H7 (cell line): ENCODE results near the gene KIF1B. TPM values are rescaled to one million over a fixed set of nuclear protein-coding genes. Genes with fewer than 3 reads are reported as not detected.

Experiments
- DNase-seq: peaks from one replicate; pipeline ENCODE4 v3.0.0; 2012
- H3K27me3 ChIP-seq: 2 replicates; pipeline ENCODE4 v1.6.0; 2011; ENCODE audit warnings: mild to moderate bottlenecking, low read length; ENCODE audit not compliant: control insufficient read depth, insufficient read depth
- H3K36me3 ChIP-seq: replicated peaks from 2 replicates; pipeline ENCODE4 v1.5.1; 2011; ENCODE audit warnings: low read length; ENCODE audit not compliant: control insufficient read depth, insufficient read depth
- H3K4me3 ChIP-seq: 2 replicates; pipeline ENCODE4 v1.5.1; 2011; ENCODE audit warnings: low read depth, mild to moderate bottlenecking, control low read depth, low read length, moderate library complexity; ENCODE audit not compliant: insufficient read depth
- total RNA-seq: library from RNA; depleted of rRNA; stranded (reverse); fragments of >200 nt; shearing (Covaris generic); gene quantifications from 2 replicates; pipeline ENCODE4 v1.2.3, GENCODE V29; 2014

KIF1B gene
- total RNA-seq, 1 experiment from 2014 or later = 32.1 TPM

- Histone ChIP-seq H3K4me3 (no peak overlapping the region), H3K27me3 (no peaks in the 10 kb centered on the region), H3K36me3 (peaks cover 10% of the 10 kb centered on the region)
- no peak for DNase-seq
These were observed 56.9 kb downstream of the KIF1B start for GRCh38 chr1:10267319-10267718.

GRCh38 chr1:10267921-10268320 lies 57.6 kb downstream of the KIF1B start:
- peaks cover 10% of the 10 kb centered on the region for H3K36me3 ChIP-seq
- H3K4me3 ChIP-seq = no peak overlapping the region
- H3K27me3 ChIP-seq = no peaks in the 10 kb centered on the region

GRCh38 chr1:10271090-10271489 lies 60.7 kb downstream of the KIF1B start:
- H3K36me3 ChIP-seq = peaks cover 10% of the 10 kb centered on the region
- H3K4me3 ChIP-seq = no peak overlapping the region
- no peaks in the 10 kb centered on the region for H3K27me3 ChIP-seq
- DNase-seq = no peak

More at GRCh38 chr1:10267921-10268320, 57.6 kb downstream of the KIF1B start:
- no peak for DNase-seq

- H3K4me3 ChIP-seq = no peak overlapping the region
- H3K27me3 ChIP-seq = no peaks in the 10 kb centered on the region
- H3K36me3 ChIP-seq = peaks cover 10% of the 10 kb centered on the region
- no peak for DNase-seq
These were observed 61.5 kb downstream of the KIF1B start for GRCh38 chr1:10271869-10272268.

GRCh38 chr1:10272274-10272673 lies 61.9 kb downstream of the KIF1B start:
- no peak for DNase-seq
- Histone ChIP-seq H3K27me3 (no peaks in the 10 kb centered on the region), H3K36me3 (peaks cover 10% of the 10 kb centered on the region), H3K4me3 (no peak overlapping the region)

DNA sequence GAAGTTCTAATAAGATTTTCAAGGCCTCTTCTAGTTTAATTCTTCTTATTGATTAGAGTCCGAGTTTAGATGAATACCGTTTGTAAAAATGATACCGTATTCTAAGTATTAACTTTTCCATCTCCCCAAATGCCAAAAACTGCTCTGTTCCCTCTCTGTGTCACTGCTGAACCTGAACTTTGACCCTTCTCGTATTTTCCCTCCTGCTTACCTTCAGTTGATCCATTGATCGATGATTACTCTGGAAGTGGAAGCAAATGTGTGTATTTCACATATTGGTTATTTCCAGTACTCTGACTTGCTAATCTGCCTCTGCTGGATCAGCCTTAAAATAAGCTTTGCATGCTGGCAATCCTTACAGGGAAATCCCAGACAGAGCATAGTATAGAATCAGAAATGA lies 68.5 kb downstream of the KIF1B start:
- no peak for DNase-seq
- Histone ChIP-seq H3K36me3 (peaks cover 7% of the 10 kb centered on the region), H3K4me3 (no peak overlapping the region), H3K27me3 (no peaks in the 10 kb centered on the region)

DNA sequence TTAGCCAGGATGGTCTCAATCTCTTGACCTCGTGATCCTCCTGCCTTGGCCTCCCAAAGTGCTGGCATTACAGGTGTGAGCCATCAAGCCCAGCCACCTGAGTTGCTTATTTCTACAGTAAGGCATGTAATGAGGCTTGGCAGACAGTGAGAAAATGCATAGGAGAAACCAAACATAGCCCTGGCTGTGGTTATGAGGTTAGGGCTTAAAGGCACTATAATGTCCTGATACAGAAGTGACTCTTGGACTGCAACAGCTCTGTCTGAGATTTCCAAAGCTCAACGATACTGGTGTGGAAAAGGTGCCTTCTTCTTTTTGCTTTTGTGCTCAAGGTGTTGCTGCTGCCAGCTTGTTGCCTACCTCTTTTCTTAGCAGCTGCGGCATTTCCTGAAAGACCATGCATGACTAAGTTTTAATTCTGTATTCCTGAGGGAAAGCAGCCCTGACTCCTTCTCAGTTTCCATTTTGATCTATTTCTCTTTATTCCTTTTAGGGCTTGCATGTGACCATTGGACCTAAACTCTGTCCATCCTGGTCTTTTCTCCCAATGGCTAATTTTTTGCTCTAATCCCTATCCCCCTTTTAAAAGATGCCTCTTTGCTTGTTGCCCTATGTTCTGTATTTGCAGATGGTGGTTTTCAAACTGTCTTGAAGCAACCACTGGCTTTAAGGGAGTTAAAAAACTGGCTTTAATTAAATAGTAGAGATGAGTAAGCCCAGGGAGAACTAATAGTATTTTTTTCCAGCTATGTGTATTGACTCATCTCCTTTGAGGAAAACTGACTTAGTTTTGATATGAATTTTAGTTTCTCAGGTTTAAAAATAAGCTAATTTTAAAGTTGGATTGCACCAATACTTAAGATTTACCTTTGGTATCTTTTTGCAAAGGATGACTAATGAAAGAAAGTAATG lies 70.3 kb downstream of the KIF1B start:
- no peak for DNase-seq
- Histone ChIP-seq H3K27me3 (no peaks in the 10 kb centered on the region), H3K36me3 (peaks cover 7% of the 10 kb centered on the region), H3K4me3 (no peak overlapping the region)

DNA sequence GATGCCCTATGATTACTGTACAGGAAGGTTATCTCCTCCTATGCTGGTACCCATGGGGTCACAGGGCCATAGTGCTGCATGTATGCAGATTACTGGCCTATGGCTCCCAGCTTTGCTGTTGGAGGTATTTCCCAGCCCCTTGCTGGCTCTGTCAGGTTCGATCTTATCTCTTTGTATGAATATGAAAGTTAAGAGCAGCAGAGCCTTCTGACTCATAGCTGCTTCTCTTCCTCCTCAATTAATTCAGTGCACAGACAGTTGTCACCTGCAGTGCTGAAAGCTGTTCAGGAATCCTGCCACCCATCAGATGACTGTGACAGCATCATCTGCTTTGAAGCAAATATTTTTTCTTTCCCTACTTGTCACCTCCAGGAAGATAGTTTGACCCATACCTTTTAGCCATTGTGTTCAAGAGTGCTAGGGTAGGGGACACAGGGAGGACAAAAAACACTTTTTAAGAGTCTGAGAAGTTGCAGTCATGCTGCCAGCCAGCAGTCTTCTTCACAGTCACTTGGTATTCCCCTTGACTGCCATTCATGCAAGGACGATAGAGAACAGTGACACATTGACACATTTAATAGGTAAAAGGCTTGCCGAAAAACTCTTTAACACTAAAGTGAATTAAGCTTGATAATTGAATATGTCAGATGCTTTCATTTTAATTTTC lies 73.1 kb downstream of the KIF1B start:
- no peak for DNase-seq
- no peaks in the 10 kb centered on the region for H3K27me3 ChIP-seq
- H3K4me3 ChIP-seq = no peak overlapping the region
- peaks cover 4% of the 10 kb centered on the region for H3K36me3 ChIP-seq

DNA sequence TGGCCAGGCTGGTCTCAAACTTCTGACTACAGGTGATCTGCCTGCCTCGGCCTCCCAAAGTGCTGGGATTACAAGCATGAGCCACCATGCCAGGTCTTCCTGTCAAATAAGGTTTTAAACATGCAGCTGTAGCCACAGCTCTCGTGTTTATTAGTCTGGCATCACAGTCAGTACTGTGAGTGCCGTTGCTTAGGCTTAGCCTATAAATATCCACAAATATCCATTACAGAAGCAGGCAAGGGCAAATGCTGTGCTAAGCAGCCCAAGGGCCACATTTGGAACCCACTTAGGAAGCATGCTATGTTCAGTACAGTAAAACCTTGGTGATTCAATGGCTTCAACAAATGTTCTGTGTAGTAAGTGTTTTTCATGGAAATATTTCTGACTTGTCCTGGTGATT lies 75.9 kb downstream of the KIF1B start:
- DNase-seq = no peak
- H3K4me3 ChIP-seq = no peak overlapping the region
- H3K36me3 ChIP-seq = no peaks in the 10 kb centered on the region; the same call in none of the 2 replicates
- no peaks in the 10 kb centered on the region for H3K27me3 ChIP-seq

DNA sequence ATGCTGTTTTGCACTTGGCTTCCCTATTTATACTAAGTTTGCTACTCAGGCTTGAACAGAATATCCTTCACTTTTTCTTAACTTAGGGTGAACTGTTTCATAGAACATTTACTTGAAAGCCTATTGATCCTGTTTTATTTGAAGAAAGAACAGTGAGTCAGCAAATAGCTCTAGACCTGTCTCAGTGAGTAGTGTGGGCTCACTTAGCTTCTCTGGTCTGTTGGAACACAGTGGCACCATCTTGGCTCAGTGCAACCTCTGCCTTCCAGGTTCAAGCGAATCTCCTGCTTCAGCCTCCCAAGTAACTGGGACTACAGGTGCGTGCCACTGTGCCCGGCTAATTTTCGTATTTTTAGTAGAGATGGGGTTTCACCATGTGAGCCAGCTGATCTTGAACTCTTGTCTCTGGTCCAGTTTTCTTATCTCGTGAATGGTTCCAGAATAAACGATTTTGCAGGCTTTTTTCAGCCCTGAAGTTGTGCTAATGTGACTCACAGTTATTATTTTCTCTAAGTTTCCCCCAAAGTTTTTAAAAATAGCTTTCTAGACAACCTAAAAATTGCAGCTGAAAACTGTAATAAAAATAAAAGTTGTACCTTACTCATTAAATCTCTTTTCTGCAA lies 76.8 kb downstream of the KIF1B start:
- no peak overlapping the region for H3K4me3 ChIP-seq
- no peaks in the 10 kb centered on the region for H3K27me3 ChIP-seq
- no peak for DNase-seq
- peaks cover 2% of the 10 kb centered on the region for H3K36me3 ChIP-seq

GRCh38 chr1:10288029-10288615 lies 77.8 kb downstream of the KIF1B start:
- Histone ChIP-seq H3K36me3 (peaks cover 2% of the 10 kb centered on the region), H3K27me3 (no peaks in the 10 kb centered on the region), H3K4me3 (no peak overlapping the region)
- DNase-seq = no peak

DNA sequence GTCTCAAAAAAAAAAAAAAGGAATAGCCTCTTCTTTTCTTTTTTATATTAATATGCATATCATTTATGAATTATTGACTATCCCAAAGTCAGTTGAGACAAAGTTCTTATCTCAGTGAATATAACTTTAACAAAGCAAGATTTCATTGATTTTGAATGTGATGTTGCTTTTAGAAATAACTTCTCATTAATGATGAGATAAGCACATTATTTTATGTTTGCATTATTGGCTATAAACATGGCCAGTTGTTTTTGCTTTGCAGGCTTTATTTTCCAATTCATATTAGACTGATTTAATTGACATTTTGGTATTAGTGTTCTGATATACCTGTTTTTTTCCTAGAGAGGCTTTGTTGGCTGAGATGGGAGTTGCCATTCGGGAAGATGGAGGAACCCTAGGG lies 81.3 kb downstream of the KIF1B start:
- peaks cover 5% of the 10 kb centered on the region for H3K36me3 ChIP-seq

DNA sequence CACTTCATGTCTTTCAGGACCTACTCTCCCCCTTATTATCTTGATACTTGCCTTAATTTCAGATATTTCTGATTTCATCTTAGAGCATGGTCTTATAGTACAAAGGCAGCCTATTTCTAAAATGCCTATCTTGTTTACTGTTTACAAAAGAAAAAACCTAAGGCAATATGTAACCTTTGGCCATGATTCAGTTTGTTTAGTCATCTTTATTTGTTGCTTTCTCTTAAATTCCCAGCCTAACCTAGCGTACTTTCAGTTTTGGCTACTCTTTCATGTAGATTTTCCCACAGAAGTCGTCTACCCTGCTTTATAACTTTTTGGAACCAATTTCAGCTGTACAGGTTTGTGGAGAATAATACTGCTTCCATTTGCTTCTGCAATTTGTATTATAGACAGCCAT lies 81.8 kb downstream of the KIF1B start:
- no peak for DNase-seq
- Histone ChIP-seq H3K27me3 (no peaks in the 10 kb centered on the region), H3K36me3 (peaks cover 7% of the 10 kb centered on the region), H3K4me3 (no peak overlapping the region)

More for the DNA sequence above, 81.3 kb downstream of the KIF1B start:
- H3K27me3 ChIP-seq = no peaks in the 10 kb centered on the region
- H3K4me3 ChIP-seq = no peak overlapping the region
- DNase-seq = no peak

- DNase-seq = no peak
- no peaks in the 10 kb centered on the region for H3K27me3 ChIP-seq
- H3K4me3 ChIP-seq = no peak overlapping the region
- H3K36me3 ChIP-seq = peaks cover 7% of the 10 kb centered on the region
These were observed 85.2 kb downstream of the KIF1B start for GRCh38 chr1:10295481-10296085.
